SW 1271 (cell line): ENCODE results near the gene TMEM37.

ENCODE experiments used
- DNase-seq, 2 experiments: peaks; one replicate each; lab custom pipeline; 2025; lab: John Stamatoyannopoulos, UW

TMEM37 gene

DNA sequence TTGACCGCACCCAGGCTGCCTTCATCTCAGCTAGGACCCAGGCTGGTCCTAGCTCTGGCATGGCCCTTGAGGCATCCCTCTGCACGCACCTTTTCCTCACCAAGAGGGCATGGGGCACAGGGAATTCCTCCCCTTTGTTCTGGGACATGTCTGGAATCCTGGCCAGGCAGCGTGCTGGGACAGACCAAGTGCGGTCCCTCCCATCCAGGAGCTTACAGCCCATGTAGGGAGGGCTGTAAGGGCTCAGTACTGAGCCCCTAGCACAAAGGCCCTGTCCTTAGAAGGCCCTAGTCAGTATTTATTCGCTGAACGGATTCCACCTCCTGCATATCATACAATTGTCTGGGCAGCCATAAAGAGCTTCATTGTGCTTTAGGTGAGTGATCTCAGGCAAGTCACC lies 3.0 kb downstream of the TMEM37 start:
- DNase-seq: no peak

DNA sequence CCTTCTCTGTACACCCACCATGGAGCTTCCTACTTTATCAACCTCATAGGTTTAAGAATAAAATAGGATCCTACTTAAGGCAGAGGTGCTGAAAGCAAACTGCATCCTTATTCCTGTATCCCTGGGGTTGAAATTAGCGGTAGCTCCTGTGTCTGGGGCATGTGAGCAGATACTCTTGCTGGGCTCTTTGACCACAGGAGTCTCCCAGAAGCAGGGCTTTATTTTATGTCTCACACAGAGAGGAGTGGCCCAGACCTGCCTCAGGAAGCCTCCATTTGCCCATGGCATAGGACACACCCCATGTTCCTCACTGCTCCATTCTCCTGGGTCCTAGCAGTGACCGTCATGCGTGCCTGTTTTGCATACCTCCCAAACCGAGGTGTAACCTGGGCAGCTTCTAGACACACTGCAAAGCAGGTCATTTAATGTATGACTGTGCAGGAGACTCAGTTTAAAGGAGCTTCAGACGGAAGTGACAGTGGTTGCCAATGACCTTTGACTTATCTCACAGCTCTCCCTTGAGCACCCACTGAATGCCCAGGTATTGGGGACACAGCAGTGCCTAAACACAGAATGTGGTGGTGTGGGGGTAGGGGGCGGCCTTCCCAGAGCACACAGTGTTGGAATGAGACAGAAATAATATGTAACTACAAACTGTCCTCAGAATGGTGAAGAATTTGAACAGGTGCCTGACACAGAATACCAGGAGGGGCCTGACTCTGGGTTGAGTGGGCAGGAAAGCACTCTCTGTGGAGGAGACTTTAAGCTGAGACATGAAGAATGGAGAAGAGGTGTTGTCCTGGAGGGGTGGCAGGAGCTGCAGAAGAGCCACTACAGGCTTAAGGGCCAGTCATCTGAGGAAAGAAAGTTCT lies 3.7 kb downstream of the TMEM37 start:
- no peak for DNase-seq

DNA sequence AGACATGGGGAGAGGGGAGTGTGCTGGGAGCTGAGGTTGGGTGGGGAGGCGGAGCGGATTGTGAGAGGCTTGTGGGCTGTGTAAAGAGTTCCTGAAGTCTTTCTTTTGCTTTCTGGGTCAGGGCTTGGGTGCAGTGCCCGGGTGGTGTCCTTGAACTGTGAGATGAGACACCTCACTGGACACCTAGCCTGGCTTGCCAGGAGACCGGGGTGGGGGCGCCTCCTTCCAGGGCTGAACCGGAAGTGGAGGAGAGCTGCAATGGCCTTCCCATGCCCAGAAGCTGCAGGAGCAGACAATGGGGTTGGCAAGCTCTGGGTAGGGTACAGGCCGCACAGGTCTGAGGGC lies 4.3 kb downstream of the TMEM37 start:
- no peak for DNase-seq

DNA sequence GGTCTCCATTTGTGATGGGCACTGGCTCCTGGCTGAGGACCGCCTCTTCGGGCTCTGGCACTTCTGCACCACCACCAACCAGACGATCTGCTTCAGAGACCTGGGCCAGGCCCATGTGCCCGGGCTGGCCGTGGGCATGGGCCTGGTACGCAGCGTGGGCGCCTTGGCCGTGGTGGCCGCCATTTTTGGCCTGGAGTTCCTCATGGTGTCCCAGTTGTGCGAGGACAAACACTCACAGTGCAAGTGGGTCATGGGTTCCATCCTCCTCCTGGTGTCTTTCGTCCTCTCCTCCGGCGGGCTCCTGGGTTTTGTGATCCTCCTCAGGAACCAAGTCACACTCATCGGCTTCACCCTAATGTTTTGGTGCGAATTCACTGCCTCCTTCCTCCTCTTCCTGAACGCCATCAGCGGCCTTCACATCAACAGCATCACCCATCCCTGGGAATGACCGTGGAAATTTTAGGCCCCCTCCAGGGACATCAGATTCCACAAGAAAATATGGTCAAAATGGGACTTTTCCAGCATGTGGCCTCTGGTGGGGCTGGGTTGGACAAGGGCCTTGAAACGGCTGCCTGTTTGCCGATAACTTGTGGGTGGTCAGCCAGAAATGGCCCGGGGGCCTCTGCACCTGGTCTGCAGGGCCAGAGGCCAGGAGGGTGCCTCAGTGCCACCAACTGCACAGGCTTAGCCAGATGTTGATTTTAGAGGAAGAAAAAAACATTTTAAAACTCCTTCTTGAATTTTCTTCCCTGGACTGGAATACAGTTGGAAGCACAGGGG lies 5.5 kb downstream of the TMEM37 start:
- DNase-seq: no peak

DNA sequence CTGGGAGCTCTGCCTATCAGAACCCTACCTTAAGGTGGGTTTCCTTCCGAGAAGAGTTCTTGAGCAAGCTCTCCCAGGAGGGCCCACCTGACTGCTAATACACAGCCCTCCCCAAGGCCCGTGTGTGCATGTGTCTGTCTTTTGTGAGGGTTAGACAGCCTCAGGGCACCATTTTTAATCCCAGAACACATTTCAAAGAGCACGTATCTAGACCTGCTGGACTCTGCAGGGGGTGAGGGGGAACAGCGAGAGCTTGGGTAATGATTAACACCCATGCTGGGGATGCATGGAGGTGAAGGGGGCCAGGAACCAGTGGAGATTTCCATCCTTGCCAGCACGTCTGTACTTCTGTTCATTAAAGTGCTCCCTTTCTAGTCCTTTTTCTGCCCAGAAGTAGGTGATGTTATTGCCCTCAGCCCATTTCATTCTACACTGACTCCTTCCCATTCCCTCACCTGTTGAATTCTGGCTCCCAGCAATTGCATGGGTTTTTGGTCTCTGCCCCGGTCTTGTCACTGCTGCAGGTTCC lies 6.5 kb downstream of the TMEM37 start:
- DNase-seq: no peak

DNA sequence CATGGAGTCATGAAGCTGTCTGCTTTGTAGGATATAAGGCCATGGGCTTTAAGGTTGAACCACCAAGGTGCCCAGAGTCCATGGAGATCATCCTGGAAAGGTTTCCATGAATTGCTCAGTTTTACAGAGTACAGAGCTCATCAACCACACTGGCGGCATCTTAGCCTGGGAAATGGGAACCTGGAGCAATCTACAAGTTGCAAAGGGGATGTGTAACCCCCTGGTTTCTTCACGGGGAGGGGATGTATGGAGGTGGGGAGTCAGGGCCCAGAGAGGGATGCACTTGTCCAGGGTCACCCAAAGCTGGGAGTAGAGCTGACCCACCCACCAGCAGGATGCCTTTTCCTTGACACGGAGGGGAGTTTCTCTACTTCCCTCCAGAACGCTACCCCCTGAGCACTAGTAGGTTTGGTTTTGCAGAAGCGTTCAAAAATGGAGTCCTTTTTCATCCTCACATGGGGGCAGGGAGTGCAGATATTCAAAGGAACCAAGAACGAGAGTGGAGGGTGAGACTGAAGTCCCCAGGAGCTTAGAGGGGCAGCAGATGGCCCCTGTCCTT lies 7.2 kb downstream of the TMEM37 start:
- DNase-seq: no peak

DNA sequence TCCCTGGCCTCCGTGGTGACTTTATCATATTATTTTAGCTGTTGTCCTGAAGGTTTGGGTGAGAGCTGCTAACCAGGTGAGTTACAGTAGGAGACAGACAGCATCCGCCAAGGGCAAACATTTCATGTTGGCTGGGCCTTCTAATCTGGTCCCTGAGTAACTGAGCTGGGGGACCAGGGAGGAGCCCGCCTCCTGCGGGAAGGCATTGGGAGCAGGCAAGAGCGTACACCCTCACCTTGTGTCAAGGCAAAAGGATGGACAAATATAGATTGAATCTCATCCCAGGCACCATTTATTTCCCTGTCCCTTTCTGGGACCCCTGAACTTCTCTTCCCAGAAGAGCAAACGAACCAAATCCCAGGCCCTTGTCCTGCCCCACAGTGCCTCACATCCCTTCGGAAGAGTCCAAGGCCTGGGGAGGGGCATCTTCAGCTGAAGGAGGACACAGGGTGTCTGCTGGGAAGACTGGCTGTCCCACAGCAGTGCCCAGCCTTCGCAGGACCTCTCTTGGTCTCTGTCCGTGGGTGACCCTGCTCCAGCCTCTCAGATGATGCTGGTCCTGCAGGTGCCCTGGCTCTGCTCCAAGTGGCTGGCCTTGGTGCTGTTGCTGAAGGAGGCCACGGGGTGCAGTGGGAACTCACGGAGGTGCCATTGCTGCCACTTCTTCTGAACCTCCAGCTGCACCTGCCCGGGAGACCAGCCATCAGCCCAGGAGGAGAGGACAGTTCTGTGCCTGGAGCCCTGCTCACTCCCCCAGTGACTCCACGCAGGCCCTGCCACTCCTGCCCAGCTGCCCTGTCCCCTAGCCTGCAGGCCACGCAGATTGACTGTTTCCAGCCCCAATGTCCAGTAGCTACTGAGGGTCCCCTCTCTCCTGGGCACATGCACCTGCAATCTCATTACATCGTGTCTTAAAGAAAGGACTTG lies 8.2 kb downstream of the TMEM37 start:
- DNase-seq: no peak

DNA sequence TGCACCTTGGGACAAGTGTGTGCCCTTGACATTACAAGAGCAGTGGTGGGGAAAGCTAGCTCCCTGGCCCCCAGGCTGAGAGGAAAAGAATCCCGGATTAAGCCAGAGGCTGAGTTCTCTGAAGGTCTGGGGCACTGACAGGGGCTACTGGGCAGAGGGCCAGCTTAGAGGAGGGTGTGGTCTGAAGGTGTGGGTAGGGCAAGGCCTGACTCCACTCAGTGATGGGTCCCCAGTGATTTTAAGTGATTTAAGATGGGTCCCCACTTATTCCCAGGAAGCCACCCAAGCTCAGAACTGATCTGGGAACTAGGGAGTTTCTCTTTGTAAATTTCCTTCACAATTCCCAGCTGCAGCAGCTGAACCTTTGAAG lies 8.8 kb downstream of the TMEM37 start:
- DNase-seq: no peak

DNA sequence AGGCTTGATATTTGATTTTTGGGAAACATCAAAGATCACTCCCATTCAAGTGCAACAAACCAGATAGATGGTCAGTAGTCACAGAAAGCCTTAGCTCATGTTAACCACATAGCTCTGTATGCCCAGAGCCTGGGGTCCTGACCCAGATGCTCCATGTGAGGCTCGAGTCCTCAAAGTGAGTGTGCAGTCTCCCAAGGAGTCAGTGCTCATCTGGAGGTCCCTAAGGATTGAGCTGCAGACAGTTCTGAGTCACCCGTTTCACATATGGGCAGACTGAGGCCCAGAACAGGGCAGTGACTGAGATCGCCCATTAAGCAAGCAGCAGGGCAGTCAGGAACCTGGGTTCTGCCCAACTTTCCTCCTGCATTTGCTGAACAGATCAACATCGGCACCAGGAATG lies 9.2 kb downstream of the TMEM37 start:
- no peak for DNase-seq

DNA sequence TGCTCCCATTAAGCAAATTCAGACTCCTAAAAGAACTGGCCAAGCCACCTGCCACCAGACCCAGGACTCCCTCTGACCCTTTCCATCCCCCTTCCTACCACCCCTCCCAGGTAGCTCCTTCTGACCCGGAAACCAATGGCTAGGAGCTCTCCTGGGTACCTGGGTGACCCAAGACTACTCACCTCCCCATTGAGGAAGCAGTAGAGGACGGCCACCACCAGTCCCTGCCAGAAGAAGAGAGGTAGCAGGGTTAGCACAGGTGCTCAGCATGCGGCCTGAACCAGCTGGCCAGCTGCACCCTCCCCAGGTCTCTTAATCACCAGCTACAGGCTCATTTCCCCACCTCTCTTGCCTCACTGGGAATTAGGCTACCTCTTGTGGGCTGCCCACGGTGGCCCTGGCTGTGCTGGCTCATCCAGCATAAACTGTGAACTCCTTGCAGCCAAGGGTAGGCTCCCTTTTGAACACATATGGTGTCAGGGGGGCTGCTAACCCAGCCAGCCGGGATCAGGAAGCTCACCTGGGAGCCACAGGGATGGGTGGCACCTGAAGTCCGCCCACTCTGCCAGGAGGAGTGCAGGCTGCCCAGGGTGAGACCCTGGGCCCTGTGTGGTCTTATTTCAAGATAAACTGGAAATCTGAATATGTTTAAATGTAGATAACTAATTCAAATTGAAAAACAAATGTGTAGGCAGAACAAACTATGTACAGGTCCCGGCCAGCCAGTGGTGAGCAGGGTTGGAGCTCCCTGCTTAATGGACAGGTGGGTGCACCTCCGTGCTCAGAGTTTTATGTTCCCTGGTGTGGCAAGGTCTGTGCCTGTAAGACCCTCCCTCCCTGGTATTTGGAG lies 9.9 kb downstream of the TMEM37 start:
- DNase-seq: no peak

DNA sequence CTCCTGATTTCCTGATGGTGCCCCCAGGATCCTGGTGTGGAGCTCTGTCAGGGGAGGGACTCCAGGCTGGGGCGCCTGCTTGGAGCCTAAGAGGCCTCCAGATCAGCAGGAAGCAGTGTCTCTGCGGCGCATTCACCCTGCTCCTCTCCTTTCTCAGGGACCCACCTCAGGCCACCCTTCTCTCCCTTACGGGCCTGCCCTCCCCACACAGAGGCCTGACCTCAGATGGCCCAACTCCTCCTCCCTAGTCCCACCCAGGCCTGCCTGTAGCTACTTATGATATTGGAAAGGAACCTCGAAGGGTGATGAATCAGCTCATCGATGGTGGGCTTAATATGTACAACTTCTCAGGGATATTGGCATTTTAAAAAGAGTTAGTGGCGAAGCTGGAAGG lies 10.6 kb downstream of the TMEM37 start:
- no peak for DNase-seq

DNA sequence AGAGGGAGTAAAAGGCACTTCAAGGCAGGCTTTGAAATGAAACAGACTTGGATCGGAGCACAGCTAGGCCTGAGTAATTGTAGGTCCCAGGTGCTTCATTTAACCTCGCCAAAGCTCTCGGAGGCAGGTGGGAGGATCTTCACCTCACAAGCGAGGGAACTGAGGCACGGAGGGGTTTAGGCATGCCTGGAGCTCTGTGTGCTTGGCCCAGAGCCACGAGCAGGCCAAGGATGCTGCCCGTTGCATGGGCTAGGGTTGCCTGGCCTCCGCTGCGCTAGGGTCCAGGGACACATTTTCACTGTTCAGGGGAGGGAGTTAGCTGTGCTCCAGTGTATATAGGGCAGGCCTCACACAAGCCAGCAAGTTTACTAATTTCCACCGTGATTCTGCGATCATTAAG lies 11.2 kb downstream of the TMEM37 start:
- no peak for DNase-seq

DNA sequence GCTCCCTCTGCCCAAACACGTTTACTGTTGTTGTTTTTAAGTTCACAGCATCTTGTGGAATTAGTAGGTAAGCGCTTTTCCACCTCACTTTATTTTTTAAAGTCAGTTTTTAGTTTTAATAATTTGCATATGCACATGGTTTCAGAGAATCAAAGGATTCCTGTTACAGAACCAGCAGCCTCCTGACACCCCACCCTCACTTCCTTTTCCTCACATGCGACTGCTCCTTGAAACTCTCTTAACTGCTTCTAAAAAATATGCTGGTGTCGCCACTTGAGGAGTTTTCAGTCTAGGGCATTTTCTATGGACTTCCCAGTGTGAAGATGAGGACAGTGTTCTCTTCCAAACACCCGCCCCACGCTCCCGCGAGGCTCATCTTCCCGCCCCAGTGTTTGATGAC lies 14.4 kb downstream of the TMEM37 start:
- DNase-seq: no peak

DNA sequence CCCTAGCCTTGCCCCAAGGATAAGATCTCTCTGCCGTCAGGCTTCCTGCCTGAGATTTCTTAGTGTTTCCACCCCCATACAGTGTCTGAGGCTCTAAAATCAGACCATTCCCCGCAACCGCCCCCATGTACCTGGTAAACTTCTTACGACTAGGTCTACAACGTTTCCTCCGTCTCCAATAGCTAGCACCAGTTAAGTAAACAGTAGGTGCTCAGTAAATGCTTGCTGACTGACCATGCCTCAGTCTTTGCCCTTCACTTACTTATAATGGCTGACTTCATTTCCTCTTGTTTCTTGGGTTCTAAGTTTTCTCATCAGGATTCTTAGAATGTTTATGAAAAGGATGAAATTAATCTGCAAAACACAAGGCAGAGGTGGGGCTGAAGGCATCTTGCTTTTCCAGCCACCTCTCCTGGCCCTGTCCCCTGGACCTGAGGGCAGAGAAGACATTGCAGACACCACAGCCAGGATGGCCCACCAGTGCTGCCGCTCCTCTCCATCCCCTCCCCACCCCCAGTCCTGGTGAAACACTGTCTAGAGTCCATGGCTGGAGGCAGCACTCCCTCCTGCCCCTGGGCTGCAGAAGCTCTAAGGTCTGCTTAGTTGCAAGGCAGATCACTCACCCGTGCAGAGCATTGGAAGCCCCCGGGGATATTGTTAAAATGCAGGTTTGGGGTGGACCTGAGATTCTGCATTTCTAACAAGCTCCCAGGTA lies 16.9 kb downstream of the TMEM37 start:
- no peak for DNase-seq

DNA sequence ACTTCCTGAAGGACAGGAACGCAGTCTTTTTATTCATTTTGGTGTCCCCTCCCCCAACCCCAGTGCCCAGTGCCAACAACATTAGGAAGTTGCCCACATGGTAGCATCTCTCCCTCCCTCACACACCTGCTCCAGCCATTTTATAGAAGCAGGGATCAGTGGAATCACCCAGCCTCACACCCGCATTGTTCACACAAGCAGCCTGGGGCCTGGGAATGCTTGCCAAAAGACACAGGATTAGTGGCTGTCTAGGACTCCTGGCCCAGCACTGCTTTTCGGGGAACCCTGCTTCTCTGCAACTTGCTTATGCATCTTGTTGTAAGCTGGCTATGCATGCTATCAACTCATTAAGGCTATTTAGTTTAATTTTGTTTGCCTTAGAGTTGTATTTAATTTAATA lies 17.9 kb downstream of the TMEM37 start:
- DNase-seq: no peak

DNA sequence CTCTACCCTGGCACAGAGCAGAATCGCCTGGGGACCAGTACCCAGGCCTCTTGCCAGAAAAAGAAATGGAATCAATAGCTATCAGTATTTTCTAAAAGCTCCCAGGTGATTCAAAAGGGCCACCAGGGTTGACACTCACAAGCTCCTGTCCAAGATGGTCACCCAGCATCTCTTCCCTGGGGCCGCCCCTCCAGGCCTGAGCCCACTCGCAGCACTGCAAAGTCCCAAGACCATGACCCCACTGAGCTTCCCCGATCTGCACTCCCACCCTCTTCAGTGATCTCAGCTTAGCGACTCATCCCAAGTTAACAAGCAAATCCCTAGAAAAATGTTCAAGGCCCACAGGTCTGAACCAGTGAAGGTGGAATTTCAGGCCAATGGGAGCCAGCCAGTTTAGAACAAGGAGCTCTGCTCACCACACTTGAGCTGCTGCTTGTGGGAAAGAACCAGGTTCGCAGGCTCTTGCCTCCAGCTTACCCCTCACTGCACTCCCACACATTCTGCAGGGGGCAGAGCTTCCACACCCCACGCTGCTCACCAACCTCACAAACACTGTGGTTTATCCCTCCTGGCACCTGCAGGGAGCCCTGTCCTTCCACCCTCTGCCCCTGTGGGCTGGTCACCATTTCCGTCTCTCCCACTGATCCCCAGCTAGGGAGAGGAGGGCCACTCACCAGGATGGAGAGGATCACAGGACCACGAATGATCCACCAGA lies 19.8 kb downstream of the TMEM37 start:
- no peak for DNase-seq

DNA sequence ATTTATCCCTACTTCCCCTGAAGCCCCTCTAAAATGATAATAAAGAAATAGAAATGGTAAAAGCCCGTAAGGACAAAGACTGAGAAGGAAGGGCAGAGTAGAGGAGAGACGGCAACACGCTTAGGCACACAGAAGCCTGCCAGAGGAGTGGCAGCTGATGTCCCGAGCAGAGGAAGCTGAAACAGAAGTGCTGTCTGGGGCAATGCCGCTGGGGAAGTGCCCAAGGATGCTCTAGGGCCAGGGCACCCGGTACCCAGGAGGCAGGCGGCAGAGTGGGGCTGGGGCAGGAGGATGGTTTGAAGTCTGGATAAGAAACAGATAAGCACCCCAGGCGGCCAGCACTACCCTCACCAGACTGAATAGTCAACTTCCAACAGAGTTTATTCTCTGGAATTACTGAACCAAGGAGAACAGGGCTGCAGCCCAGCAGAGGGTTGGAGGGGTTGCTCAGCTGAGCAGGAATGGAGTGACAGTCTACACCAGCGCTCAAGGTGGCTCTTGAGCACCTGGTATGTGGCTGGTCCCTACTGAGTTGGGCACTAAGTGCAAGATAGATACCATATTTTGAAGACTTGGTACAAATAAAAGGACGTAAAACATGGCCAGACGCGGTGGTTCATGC lies 22.4 kb downstream of the TMEM37 start:
- DNase-seq: no peak

DNA sequence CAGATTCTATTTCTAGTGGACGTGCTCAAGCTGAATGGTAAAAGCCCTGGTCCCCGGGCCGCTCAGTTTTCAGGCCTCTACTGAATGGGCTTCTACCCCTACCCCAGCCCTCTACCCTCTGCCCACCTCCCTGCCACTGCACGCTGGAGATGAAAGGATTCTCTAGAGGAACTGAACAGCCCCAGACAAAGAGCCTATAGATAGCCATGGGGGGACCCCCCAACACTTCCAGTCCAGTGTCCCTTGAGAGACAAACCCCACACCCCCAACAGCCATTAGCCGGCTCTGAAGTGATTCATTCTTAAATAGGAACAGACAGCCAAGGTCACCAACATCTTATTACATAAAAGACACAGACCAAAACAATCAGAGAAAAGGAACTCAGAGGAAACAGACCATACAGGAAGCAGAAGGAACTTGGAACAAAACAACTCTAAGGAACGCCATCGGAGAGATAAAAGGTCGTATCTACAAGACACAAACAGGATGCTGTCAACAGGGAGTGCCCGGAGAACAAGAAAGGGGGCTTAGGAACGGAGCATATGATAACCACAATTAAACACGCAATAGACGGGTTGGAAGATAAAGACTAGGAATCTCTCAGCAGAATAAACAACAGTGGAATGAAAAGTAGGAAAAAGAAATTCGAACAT lies 23.5 kb downstream of the TMEM37 start:
- DNase-seq: no peak

DNA sequence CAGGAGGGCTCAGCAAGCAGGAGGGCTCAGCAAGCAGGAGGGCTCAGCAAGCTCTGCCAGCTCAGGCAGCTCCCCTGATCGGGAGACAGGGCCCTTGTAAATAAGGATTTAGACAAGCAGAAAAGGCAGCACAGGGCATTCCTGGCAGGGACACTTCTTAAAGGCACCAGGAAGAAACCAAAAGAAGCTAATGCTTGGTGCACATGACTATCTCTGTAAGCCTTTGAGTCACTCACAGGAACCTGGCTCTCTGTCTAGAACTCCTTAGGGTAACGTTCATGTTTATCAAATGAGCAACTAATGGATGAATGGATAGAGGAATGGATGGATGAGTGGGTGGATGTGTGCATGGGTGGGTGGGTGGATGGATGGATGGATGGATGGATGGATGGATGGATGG lies 28.4 kb downstream of the TMEM37 start:
- DNase-seq: no peak
